HL-60 (cell line): ENCODE data around the gene PARD3.

Experiments used
- CTCF ChIP-seq: IDR thresholded peaks from one replicate; pipeline ENCODE4 v1.5.1; 2011; ENCODE audit warnings: low read length, control low read depth, inconsistent platforms; ENCODE audit not compliant: insufficient read depth
- GABPA ChIP-seq: IDR thresholded peaks from 2 replicates; pipeline ENCODE4 v1.6.1; 2012; ENCODE audit warnings: low read depth
- POLR2AphosphoS5 ChIP-seq: IDR thresholded peaks from 2 replicates; pipeline ENCODE4 v1.6.1; 2012; ENCODE audit warnings: low read depth
- REST ChIP-seq: IDR thresholded peaks from 2 replicates; pipeline ENCODE4 v1.6.1; 2012; ENCODE audit warnings: low read depth; ENCODE audit not compliant: insufficient replicate concordance

- TF ChIP-seq CTCF: no peak
- TF ChIP-seq POLR2AphosphoS5: no peak
- no peak for TF ChIP-seq REST
- no peak for TF ChIP-seq GABPA
These were observed 202.2 kb downstream of the PARD3 start for GRCh38 chr10:34612938-34613337.
